Caco-2 (cell line): ENCODE results near the gene BTBD9. TPM values are rescaled to one million over a fixed set of nuclear protein-coding genes. Genes with fewer than 3 reads are reported as not detected.

Source experiments
- BruUV-seq: library from RNA; stranded (reverse); fragments of 400-500 nt; replicated peaks from 2 replicates; lab custom pipeline; 2021; lab: Mats Ljungman, UMichigan
- CTCF ChIA-PET: fragments of 300-600 bp; sonication (Branson Sonifier 250); formaldehyde crosslinking; loops from one replicate; lab custom pipeline; 2022; ENCODE audit warnings: antibody characterized with exemption; lab: Charles Lee
- POLR2A ChIA-PET: fragments of 300-600 bp; sonication (Branson Sonifier 250); formaldehyde crosslinking; loops from one replicate; lab custom pipeline; 2022; ENCODE audit warnings: antibody characterized with exemption; lab: Charles Lee
- DNase-seq, 2 experiments: peaks; one replicate each; pipeline versions ENCODE4 v3.0.0 to v3.0.0-alpha.2; 2020 to 2022
- H3K27me3 ChIP-seq: replicated peaks from 2 replicates; pipeline ENCODE4 v1.6.0; 2011; ENCODE audit warnings: low read length; ENCODE audit not compliant: control insufficient read depth, insufficient read depth
- H3K36me3 ChIP-seq: 2 replicates; pipeline ENCODE4 v1.5.1; 2011; ENCODE audit warnings: low read length; ENCODE audit not compliant: control insufficient read depth, insufficient read depth
- H3K4me1 ChIP-seq: fragments of 250-450 bp; sonication (Bioruptor Pico); 2 replicates; pipeline ENCODE4 v1.5.1; 2020; ENCODE audit warnings: mild to moderate bottlenecking
- H3K4me3 ChIP-seq: 2 replicates; pipeline ENCODE4 v1.5.1; 2011; ENCODE audit warnings: low read depth, mild to moderate bottlenecking, control low read depth, low read length
- H3K9me3 ChIP-seq: fragments of 250-450 bp; sonication (Bioruptor Pico); 2 replicates; pipeline ENCODE4 v1.5.1; 2020; ENCODE audit warnings: mild to moderate bottlenecking, moderate library complexity
- H3K27ac Mint-ChIP-seq: one replicate; pipeline ENCODE4 v1.8.0; 2022; ENCODE audit warnings: mixed read lengths; ENCODE audit not compliant: unreplicated experiment
- H3K27me3 Mint-ChIP-seq: one replicate; pipeline ENCODE4 v1.8.0; 2022; ENCODE audit warnings: mixed read lengths; ENCODE audit not compliant: insufficient read depth, unreplicated experiment
- H3K36me3 Mint-ChIP-seq: one replicate; pipeline ENCODE4 v1.8.0; 2022; ENCODE audit warnings: mild to moderate bottlenecking, mixed read lengths; ENCODE audit not compliant: insufficient read depth, unreplicated experiment
- H3K4me1 Mint-ChIP-seq: one replicate; pipeline ENCODE4 v1.8.0; 2022; ENCODE audit warnings: low read depth, mixed read lengths; ENCODE audit not compliant: unreplicated experiment
- H3K4me3 Mint-ChIP-seq: one replicate; pipeline ENCODE4 v1.8.0; 2022; ENCODE audit warnings: mild to moderate bottlenecking, moderate library complexity, mixed read lengths; ENCODE audit not compliant: unreplicated experiment
- H3K9me3 Mint-ChIP-seq: one replicate; pipeline ENCODE4 v1.8.0; 2022; ENCODE audit warnings: mixed read lengths; ENCODE audit not compliant: unreplicated experiment
- intact Hi-C: fragments of 100-400 bp; cut with micrococcal nuclease; formaldehyde crosslinking; loops from one replicate; pipeline ENCODE4 v1.10.0; 2022; ENCODE audit not compliant: unreplicated experiment
- total RNA-seq: library from RNA; stranded (reverse); gene quantifications from 2 replicates; pipeline ENCODE4 v1.2.3, GENCODE V29; 2022
- TF ChIP-seq, protein P1 (sequence below), 2 experiments: fragments of 200-600 bp in 1 of 2; IDR thresholded peaks; 1 replicate in 1 of 2; 2 replicates in 1 of 2; pipeline versions ENCODE4 v1.5.1 to v1.8.0; 2011 to 2022; ENCODE audit warnings: antibody characterized with exemption in 1 of 2, control low read depth in 1 of 2, inconsistent platforms in 1 of 2, low read depth in 1 of 2, low read length in 1 of 2, mild to moderate bottlenecking in 1 of 2, moderate library complexity in 1 of 2; ENCODE audit not compliant: insufficient read depth in 1 of 2, severe bottlenecking in 1 of 2, unreplicated experiment in 1 of 2

BTBD9 gene
- total RNA-seq, 1 experiment from 2014 or later: 19.6 TPM

DNA sequence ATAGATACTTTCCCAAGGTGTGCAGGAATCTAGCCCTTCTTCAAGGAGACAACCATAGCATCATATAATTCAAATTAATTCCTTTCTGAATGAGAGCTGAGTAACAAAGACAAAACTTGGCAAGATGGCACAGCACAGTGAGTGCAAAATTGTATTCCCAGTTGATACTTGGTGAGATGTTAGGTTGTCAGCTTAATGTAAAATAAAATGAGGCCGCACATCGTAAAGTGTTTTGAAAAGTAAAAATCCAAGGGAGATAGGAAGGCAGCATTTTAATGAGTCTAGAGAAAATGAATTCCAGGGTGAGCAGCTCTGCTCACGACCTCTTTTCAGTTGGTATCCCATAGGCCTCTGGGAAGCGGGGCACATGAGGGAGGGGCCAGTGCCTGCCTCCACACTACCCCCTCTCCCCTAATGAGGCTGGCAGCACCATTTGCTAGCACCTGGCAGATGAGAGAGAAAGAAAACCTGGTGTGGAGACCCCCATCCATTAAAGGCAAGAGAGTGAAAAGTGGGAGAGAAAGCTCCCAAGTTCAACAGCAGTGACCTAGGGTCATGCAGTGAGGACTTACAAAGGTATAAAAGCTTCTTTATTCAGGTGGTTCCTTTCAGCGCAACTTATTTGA lies 158.4 kb downstream of the BTBD9 start:
- H3K9me3 ChIP-seq: no peaks in the 10 kb centered on the region
- no peak overlapping the region for H3K4me3 ChIP-seq
- no peaks in the 10 kb centered on the region for H3K4me1 Mint-ChIP-seq
- DNase-seq: no peak
- no peak overlapping the region for H3K27ac Mint-ChIP-seq
- POLR2A ChIA-PET: no interaction called here
- H3K36me3 ChIP-seq: no peaks in the 10 kb centered on the region
- intact Hi-C loops: no loop called here
- CTCF ChIA-PET: no interaction called here
- TF ChIP-seq, protein P1, sequence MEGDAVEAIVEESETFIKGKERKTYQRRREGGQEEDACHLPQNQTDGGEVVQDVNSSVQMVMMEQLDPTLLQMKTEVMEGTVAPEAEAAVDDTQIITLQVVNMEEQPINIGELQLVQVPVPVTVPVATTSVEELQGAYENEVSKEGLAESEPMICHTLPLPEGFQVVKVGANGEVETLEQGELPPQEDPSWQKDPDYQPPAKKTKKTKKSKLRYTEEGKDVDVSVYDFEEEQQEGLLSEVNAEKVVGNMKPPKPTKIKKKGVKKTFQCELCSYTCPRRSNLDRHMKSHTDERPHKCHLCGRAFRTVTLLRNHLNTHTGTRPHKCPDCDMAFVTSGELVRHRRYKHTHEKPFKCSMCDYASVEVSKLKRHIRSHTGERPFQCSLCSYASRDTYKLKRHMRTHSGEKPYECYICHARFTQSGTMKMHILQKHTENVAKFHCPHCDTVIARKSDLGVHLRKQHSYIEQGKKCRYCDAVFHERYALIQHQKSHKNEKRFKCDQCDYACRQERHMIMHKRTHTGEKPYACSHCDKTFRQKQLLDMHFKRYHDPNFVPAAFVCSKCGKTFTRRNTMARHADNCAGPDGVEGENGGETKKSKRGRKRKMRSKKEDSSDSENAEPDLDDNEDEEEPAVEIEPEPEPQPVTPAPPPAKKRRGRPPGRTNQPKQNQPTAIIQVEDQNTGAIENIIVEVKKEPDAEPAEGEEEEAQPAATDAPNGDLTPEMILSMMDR (IDR thresholded peaks at IDR 0.05; ENCODE audit: insufficient read depth in 1 of 2, low read depth in 1 of 2, low read length in 1 of 2, severe bottlenecking in 1 of 2, unreplicated experiment in 1 of 2): no peak
- H3K27me3 Mint-ChIP-seq: no peaks in the 10 kb centered on the region
- H3K36me3 Mint-ChIP-seq: no peaks in the 10 kb centered on the region
- no peaks in the 10 kb centered on the region for H3K9me3 Mint-ChIP-seq
- H3K27me3 ChIP-seq: no peaks in the 10 kb centered on the region
- H3K4me1 ChIP-seq: peaks cover 13% of the 10 kb centered on the region; the same call in 1 of the 2 replicates
- no TSS peak for BruUV-seq
- H3K4me3 Mint-ChIP-seq: no peak overlapping the region

DNA sequence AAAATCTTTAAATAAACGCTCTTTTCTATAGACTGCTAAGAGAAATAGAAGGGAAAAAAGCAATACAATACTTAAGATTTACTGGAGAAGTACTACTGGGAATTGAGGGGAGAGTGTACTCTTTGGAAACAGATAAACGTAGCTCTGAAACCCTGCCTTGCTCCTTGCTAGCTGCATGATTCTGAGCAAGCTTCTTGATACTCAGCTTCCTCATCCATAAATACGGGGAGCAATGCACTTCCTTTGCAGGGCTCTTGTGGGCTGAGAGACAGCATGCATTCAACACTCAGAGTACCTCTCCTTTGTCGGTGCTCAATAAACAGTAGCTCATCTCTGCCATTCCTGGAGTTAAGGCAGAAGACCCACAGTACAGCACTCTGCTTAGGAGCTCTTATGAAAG lies 159.7 kb downstream of the BTBD9 start:
- Histone ChIP-seq H3K27me3 (no peaks in the 10 kb centered on the region), H3K9me3 (no peaks in the 10 kb centered on the region), H3K36me3 (no peaks in the 10 kb centered on the region), H3K4me1 (peaks cover 10% of the 10 kb centered on the region; the same call in 1 of the 2 replicates), H3K4me3 (no peak overlapping the region)
- POLR2A ChIA-PET: no interaction called here
- H3K4me3 Mint-ChIP-seq: no peak overlapping the region
- TF ChIP-seq, protein P1 (IDR thresholded peaks at IDR 0.05; ENCODE audit: insufficient read depth in 1 of 2, low read depth in 1 of 2, low read length in 1 of 2, severe bottlenecking in 1 of 2, unreplicated experiment in 1 of 2): no peak
- CTCF ChIA-PET: no interaction called here
- H3K4me1 Mint-ChIP-seq: no peaks in the 10 kb centered on the region
- DNase-seq: no peak
- no TSS peak for BruUV-seq
- intact Hi-C loops: no loop called here
- no peaks in the 10 kb centered on the region for H3K36me3 Mint-ChIP-seq
- no peaks in the 10 kb centered on the region for H3K27me3 Mint-ChIP-seq
- no peaks in the 10 kb centered on the region for H3K9me3 Mint-ChIP-seq
- no peak overlapping the region for H3K27ac Mint-ChIP-seq

DNA sequence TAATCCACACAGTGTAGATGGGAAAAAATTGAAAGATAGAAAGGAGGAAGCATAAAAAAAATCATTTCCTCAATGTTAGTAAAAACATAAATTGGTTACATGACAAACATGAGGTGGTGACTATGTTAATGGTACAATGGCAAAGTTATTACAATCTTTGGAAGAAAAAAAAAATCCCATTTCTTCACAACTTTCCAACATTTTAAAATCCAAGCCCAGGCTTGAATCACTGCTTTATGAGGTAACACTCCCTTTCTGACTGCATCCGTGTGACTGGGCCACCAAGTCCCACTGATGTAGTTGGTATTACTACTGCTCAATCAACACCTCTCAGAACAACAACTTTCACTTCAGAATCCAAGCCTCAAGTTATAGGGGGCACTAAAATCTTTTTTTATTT lies 160.4 kb downstream of the BTBD9 start:
- Mint-ChIP-seq H3K4me3 (no peak overlapping the region), H3K27me3 (no peaks in the 10 kb centered on the region), H3K4me1 (no peaks in the 10 kb centered on the region), H3K27ac (no peak overlapping the region), H3K9me3 (no peaks in the 10 kb centered on the region), H3K36me3 (no peaks in the 10 kb centered on the region)
- Histone ChIP-seq H3K4me3 (no peak overlapping the region), H3K4me1 (peaks cover 5% of the 10 kb centered on the region; the same call in 1 of the 2 replicates), H3K36me3 (no peaks in the 10 kb centered on the region), H3K27me3 (no peaks in the 10 kb centered on the region), H3K9me3 (no peaks in the 10 kb centered on the region)
- no TSS peak for BruUV-seq
- TF ChIP-seq, protein P1 (IDR thresholded peaks at IDR 0.05; ENCODE audit: insufficient read depth in 1 of 2, low read depth in 1 of 2, low read length in 1 of 2, severe bottlenecking in 1 of 2, unreplicated experiment in 1 of 2): no peak
- intact Hi-C loops: no loop called here
- DNase-seq: no peak
- ChIA-PET CTCF (interaction anchor here (1.2 kb wide), 1 partner anchor 15 kb away, joined by 5 read pairs; no protein-coding TSS in a partner anchor), POLR2A (no interaction called here)
